Keratinocyte (primary cell): Measurements from ENCODE around the gene WTAP. TPM values are rescaled to one million over a fixed set of nuclear protein-coding genes. Genes with fewer than 3 reads are reported as not detected.
A peak's percentile ranks its signal among the peaks of the same experiment; 100 is the strongest.
"Not testable (repeated sequence)": the region's sequence is repeated elsewhere in the genome, so short reads cannot be mapped to it uniquely, and the experiment has no call there.

Experiments used
- DNase-seq: peaks from one replicate; pipeline ENCODE4 v3.0.0-alpha.2; 2011; ENCODE audit warnings: low read depth, missing footprints, low spot score
- FAIRE-seq: peaks from 2 replicates; lab custom pipeline; 2011; peaks lifted over from hg19 to GRCh38; lab: Jason Lieb, UNC
- H2AFZ ChIP-seq: 2 replicates; pipeline ENCODE4 v1.6.0; 2012; ENCODE audit warnings: low read length, control low read depth, inconsistent platforms; ENCODE audit not compliant: control insufficient read depth
- H3K27ac ChIP-seq: 2 replicates; pipeline ENCODE4 v1.5.1; 2011; ENCODE audit warnings: low read length; ENCODE audit not compliant: control insufficient read depth, insufficient read depth
- H3K27me3 ChIP-seq: 3 replicates; pipeline ENCODE4 v1.6.0; 2011; ENCODE audit warnings: low read length; ENCODE audit not compliant: control insufficient read depth, insufficient read depth; ENCODE audit errors: extremely low read depth
- H3K36me3 ChIP-seq, 2 experiments: 2 replicates in 1 of 2; 3 replicates in 1 of 2; pipeline ENCODE4 v1.5.1; 2011; ENCODE audit warnings: low read length in 2 of 2, mild to moderate bottlenecking in 1 of 2; ENCODE audit not compliant: control insufficient read depth in 2 of 2, insufficient read depth in 2 of 2; ENCODE audit errors: extremely low read depth in 1 of 2
- H3K4me1 ChIP-seq: 3 replicates; pipeline ENCODE4 v1.5.1; 2011; ENCODE audit warnings: low read length; ENCODE audit not compliant: control insufficient read depth, insufficient read depth; ENCODE audit errors: extremely low read depth
- H3K4me2 ChIP-seq: 3 replicates; pipeline ENCODE4 v1.6.0; 2011; ENCODE audit warnings: low read depth, low read length; ENCODE audit not compliant: control insufficient read depth, insufficient read depth; ENCODE audit errors: extremely low read depth
- H3K4me3 ChIP-seq, 3 experiments: fragments of 200-600 bp in 1 of 3; sonication (generic) in 1 of 3; 2 replicates in 2 of 3; 3 replicates in 1 of 3; pipeline ENCODE4 v1.5.1; 2011 to 2016; ENCODE audit warnings: low read length in 3 of 3, mild to moderate bottlenecking in 3 of 3, control low read depth in 2 of 3, inconsistent platforms in 1 of 3, low read depth in 1 of 3, mixed read lengths in 1 of 3, mixed run types in 1 of 3, moderate library complexity in 1 of 3; ENCODE audit not compliant: control insufficient read depth in 2 of 3, insufficient read depth in 2 of 3; ENCODE audit errors: extremely low read depth in 1 of 3
- H3K79me2 ChIP-seq: 2 replicates; pipeline ENCODE4 v1.6.0; 2012; ENCODE audit warnings: low read length; ENCODE audit not compliant: control insufficient read depth, insufficient read depth
- H3K9ac ChIP-seq: 3 replicates; pipeline ENCODE4 v1.6.0; 2011; ENCODE audit warnings: low read length; ENCODE audit not compliant: control insufficient read depth, insufficient read depth; ENCODE audit errors: extremely low read depth
- H3K9me1 ChIP-seq: 3 replicates; pipeline ENCODE4 v1.6.0; 2011; ENCODE audit warnings: low read length; ENCODE audit not compliant: control insufficient read depth, insufficient read depth; ENCODE audit errors: extremely low read depth
- H3K9me3 ChIP-seq: 2 replicates; pipeline ENCODE4 v1.5.1; 2012; ENCODE audit warnings: low read depth, low read length; ENCODE audit not compliant: control insufficient read depth
- H4K20me1 ChIP-seq: 3 replicates; pipeline ENCODE4 v1.6.0; 2011; ENCODE audit warnings: low read length; ENCODE audit not compliant: control insufficient read depth, insufficient read depth; ENCODE audit errors: extremely low read depth
- EZH2 ChIP-seq: IDR thresholded peaks from one replicate; pipeline ENCODE4 v1.6.1; 2012; ENCODE audit warnings: inconsistent platforms, mild to moderate bottlenecking, low read length, moderate library complexity
- dilution Hi-C: fragments of 300-500 bp; cut with MboI; formaldehyde crosslinking; loops from one replicate; pipeline ENCODE4 v1.7.0; 2020; ENCODE audit warnings: low sequenced_read_pairs; ENCODE audit not compliant: extremely low pct_ligation_motif_present
- polyA plus RNA-seq, 5 experiments: library from polyadenylated mRNA; depleted of rRNA in 3 of 5; stranded (reverse) in 3 of 5; stranded (forward) in 1 of 5; unstranded in 1 of 5; fragments of >200 nt; gene quantifications; 1 replicate in 1 of 5; 2 replicates in 3 of 5; 3 replicates in 1 of 5; pipeline versions ENCODE4 v1.2.1 to v1.2.3, GENCODE V29; 2011 to 2012; ENCODE audit warnings: missing spikeins in 2 of 5, low read depth in 1 of 5, low replicate concordance in 1 of 5
- TF ChIP-seq, protein P1 (sequence below), 3 experiments: IDR thresholded peaks in 1 of 3; conservative IDR thresholded peaks in 1 of 3; optimal IDR thresholded peaks in 1 of 3; 2 replicates in 2 of 3; 3 replicates in 1 of 3; pipeline versions ENCODE3 to v1.5.1; 2011; ENCODE audit warnings: low read length in 3 of 3, mild to moderate bottlenecking in 3 of 3, moderate library complexity in 2 of 3, control low read depth in 1 of 3, inconsistent platforms in 1 of 3; ENCODE audit not compliant: insufficient read depth in 2 of 3; ENCODE audit errors: extremely low read depth in 1 of 3

Gene WTAP
- polyA plus RNA-seq, 1 donor (not counting 4 experiments of a cell fraction or from before 2014, with no cell fraction given) = 40.2 TPM

DNA sequence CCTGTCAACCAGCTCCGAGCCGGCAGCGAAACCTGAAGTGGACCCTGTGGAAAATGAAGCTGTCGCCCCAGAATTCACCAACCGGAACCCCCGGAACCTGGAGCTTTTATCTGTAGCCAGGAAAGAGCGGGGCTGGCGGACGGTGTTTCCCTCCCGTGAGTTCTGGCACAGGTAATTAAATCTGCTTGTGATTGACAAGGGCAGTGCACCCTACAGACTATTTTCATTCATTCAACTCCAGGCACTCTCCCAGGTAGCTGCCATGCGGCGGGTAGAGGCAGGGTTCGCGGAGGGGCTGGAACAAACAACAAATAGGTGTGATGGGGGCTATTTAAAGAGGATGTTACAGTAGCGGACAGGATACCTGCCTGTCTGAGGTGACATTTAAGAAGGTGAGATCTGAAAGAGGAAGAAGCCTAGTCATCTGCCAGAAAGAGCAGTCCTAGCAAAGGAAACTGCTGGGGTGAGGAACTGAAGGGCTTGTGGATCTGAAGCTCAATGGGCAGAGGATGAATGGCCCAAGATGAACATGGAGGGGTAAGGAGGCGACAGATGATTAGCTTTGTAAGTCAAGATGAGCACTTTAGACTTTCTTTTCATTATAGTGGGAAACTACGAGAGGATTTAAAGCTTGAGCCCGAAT lies 63.8 kb downstream of the WTAP start:
- peaks cover 6 to 16% of the 10 kb centered on the region in 2 experiments for H3K36me3 ChIP-seq
- DNase-seq (no peak), FAIRE-seq (no peak)
- H3K9ac ChIP-seq = peak overlapping the region; percentile 85
- peaks cover 5% of the 10 kb centered on the region for H4K20me1 ChIP-seq
- no peaks in the 10 kb centered on the region for H3K9me1 ChIP-seq
- peak overlapping the region; percentile 90 for H3K4me2 ChIP-seq
- H3K27me3 ChIP-seq = no peaks in the 10 kb centered on the region
- peak overlapping the region; percentile 82 for H3K27ac ChIP-seq
- H3K79me2 ChIP-seq = peaks cover 75% of the 10 kb centered on the region
- TF ChIP-seq, protein P1, sequence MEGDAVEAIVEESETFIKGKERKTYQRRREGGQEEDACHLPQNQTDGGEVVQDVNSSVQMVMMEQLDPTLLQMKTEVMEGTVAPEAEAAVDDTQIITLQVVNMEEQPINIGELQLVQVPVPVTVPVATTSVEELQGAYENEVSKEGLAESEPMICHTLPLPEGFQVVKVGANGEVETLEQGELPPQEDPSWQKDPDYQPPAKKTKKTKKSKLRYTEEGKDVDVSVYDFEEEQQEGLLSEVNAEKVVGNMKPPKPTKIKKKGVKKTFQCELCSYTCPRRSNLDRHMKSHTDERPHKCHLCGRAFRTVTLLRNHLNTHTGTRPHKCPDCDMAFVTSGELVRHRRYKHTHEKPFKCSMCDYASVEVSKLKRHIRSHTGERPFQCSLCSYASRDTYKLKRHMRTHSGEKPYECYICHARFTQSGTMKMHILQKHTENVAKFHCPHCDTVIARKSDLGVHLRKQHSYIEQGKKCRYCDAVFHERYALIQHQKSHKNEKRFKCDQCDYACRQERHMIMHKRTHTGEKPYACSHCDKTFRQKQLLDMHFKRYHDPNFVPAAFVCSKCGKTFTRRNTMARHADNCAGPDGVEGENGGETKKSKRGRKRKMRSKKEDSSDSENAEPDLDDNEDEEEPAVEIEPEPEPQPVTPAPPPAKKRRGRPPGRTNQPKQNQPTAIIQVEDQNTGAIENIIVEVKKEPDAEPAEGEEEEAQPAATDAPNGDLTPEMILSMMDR (optimal IDR thresholded peaks at IDR 0.05 in 1 of 3, IDR thresholded peaks at IDR 0.05 in 1 of 3, conservative IDR thresholded peaks at IDR 0.05 in 1 of 3; ENCODE audit: extremely low read depth in 1 of 3, insufficient read depth in 2 of 3, low read length in 3 of 3) = no peak
- no peak for TF ChIP-seq EZH2
- dilution Hi-C loops = no loop called here
- peak overlapping the region; percentile 92 for H2AFZ ChIP-seq
- peaks cover 30% of the 10 kb centered on the region for H3K4me1 ChIP-seq
- H3K9me3 ChIP-seq = no peaks in the 10 kb centered on the region
- H3K4me3 ChIP-seq = peak overlapping the region; percentile 88 to 98 (median 97)

DNA sequence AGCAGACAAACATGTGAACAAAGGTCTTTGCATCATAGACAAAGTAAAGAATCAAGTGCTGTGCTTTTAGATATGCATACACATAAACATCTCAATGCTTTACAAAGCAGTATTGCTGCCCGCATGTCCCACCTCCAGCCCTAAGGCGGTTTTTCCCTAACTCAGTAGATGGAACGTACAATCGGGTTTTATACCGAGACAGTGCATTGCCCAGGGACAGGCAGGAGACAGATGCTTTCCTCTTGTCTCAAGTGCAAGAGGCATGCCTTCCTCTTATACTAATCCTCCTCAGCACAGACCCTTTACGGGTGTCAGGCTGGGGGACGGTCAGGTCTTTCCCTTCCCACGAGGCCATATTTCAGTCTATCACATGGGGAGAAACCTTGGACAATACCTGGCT lies 67.7 kb downstream of the WTAP start:
- peaks cover 47% of the 10 kb centered on the region for H3K79me2 ChIP-seq

More for the DNA sequence above, 67.7 kb downstream of the WTAP start:
- DNase-seq, dilution Hi-C loops, H3K27ac ChIP-seq, H3K9me3 ChIP-seq, H4K20me1 ChIP-seq, H2AFZ ChIP-seq, H3K4me3 ChIP-seq, FAIRE-seq, H3K4me2 ChIP-seq, H3K27me3 ChIP-seq, H3K9me1 ChIP-seq, H3K9ac ChIP-seq: not testable (repeated sequence)
- Histone ChIP-seq H3K36me3 (peaks cover 11 to 18% of the 10 kb centered on the region in 2 experiments), H3K4me1 (peaks cover 13% of the 10 kb centered on the region)
